Epithelial cell of proximal tubule (primary cell): ENCODE data around the gene ZBTB18. TPM values are rescaled to one million over a fixed set of nuclear protein-coding genes. Genes with fewer than 3 reads are reported as not detected.

ENCODE experiments used
- DNase-seq: peaks from one replicate; pipeline ENCODE4 v3.0.0-alpha.2; 2011; ENCODE audit warnings: low read depth
- H3K4me3 ChIP-seq: 2 replicates; pipeline ENCODE4 v1.5.1; 2011; ENCODE audit warnings: low read depth, mild to moderate bottlenecking, low read length
- total RNA-seq: library from RNA; depleted of rRNA; stranded (reverse); fragments of >200 nt; gene quantifications from 2 replicates; pipeline ENCODE4 v1.2.3, GENCODE V29; 2015
- TF ChIP-seq, protein P1 (sequence below): conservative IDR thresholded peaks from 2 replicates; pipeline ENCODE4 v1.5.1; 2012; ENCODE audit warnings: low read depth, mild to moderate bottlenecking, low read length

The ZBTB18 gene
- total RNA-seq, 1 donor from 2014 or later = 7.9 TPM

- DNase-seq = no peak
- TF ChIP-seq, protein P1, sequence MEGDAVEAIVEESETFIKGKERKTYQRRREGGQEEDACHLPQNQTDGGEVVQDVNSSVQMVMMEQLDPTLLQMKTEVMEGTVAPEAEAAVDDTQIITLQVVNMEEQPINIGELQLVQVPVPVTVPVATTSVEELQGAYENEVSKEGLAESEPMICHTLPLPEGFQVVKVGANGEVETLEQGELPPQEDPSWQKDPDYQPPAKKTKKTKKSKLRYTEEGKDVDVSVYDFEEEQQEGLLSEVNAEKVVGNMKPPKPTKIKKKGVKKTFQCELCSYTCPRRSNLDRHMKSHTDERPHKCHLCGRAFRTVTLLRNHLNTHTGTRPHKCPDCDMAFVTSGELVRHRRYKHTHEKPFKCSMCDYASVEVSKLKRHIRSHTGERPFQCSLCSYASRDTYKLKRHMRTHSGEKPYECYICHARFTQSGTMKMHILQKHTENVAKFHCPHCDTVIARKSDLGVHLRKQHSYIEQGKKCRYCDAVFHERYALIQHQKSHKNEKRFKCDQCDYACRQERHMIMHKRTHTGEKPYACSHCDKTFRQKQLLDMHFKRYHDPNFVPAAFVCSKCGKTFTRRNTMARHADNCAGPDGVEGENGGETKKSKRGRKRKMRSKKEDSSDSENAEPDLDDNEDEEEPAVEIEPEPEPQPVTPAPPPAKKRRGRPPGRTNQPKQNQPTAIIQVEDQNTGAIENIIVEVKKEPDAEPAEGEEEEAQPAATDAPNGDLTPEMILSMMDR = no peak
- H3K4me3 ChIP-seq = peak overlapping the region; percentile 85
These were observed 2.6 kb upstream of the ZBTB18 start for GRCh38 chr1:244048256-244049161.

DNA sequence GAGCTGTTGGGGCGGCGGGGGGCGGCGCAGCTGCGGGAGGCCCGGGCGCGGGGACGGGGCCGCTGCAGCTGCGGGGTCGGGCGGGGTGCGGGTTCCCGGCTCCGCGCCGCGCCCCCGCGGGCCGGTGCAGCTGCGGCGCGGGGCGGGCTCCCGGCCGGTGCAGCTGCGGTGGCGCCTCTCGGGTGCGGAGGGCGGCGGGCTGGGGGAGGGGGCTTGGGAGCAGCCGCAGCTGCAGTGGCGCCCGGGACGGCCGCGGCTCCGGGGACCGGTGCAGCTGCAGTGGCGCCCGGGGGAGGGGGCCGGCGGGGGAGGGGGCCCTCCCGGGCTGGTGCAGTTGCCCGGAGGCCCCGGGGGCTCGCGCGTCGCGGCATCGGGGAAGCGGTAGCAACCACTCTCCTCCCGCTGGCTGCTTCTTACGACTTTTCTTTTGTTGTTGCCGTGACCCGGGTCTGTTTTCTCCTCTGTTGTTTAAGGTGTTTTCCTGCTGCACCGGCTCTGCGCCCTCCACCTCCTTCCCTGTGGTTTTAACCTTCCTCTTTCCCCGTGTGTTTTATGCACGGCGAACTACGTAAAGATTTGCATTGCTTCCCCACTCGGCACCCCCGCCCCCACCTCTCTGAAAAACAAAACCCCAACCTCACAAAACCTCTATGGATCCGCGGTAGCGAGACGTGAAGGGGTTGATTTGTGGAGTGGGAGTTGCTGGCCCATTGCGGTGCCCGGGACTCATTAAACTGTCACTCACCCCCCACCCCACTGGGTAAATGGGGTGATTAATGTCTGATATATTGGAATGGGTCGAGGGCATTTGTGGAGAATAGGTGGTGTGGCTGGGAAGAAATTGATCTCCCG lies 1.7 kb upstream of the ZBTB18 start:
- no peak for DNase-seq
- H3K4me3 ChIP-seq = peak overlapping the region; percentile 82

GRCh38 chr1:244050014-244050834 lies 859 bp upstream of the ZBTB18 start:
- no peak for DNase-seq

More for the DNA sequence above, 1.7 kb upstream of the ZBTB18 start:
- TF ChIP-seq, protein P1 = no peak

DNA sequence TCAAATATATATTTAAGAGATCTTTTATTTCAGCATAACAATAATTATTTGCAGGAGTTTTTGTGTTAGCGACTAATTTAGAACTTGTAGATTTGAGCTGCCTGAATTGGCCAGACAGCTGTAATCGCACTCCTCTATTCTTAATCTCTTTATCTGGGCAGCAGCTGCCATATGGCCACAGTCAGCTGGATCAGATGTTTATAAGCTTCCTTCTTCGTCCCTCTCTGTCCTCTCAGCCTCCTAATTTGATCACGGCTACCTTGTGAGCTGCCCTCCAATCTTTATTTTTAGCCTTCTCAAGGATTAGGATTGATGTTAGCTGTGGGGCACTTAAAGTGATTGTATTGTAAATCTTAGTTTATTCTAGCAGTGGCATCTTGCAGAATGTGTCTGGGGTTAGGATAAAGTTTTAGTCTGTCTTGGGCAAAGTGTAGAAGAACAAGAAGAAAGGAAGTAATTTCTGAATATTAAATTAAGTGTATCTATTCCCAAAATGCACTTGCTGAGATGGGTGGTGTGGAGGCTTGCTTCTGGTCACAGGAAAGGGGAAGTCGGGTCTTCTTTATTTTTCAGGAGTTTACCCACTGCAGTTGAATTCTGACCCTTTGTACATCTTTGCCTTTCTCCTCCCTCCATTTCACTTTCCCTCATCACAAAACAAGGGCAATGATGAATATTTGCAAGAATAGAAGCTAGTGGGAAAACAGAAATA lies 1.1 kb downstream of the ZBTB18 start:
- DNase-seq = no peak
- TF ChIP-seq, protein P1 = no peak
- no peak overlapping the region for H3K4me3 ChIP-seq

More at GRCh38 chr1:244050014-244050834, 859 bp upstream of the ZBTB18 start:
- H3K4me3 ChIP-seq = peak overlapping the region; percentile 82
- TF ChIP-seq, protein P1 = no peak

- TF ChIP-seq, protein P1 = no peak
- no peak overlapping the region for H3K4me3 ChIP-seq
- DNase-seq = no peak
These were observed 1.7 kb downstream of the ZBTB18 start for GRCh38 chr1:244052728-244053312.

DNA sequence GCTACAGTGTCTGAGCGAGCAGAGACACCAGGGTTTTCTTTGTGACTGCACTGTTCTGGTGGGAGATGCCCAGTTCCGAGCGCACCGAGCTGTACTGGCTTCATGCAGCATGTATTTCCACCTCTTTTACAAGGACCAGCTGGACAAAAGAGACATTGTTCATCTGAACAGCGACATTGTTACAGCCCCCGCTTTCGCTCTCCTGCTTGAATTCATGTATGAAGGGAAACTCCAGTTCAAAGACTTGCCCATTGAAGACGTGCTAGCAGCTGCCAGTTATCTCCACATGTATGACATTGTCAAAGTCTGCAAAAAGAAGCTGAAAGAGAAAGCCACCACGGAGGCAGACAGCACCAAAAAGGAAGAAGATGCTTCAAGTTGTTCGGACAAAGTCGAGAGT lies 2.7 kb downstream of the ZBTB18 start:
- TF ChIP-seq, protein P1 = no peak
- no peak for DNase-seq
- H3K4me3 ChIP-seq = no peak overlapping the region
